Fibroblast of skin of back (primary cell): ENCODE data around the gene MTHFD1L.
"Not testable (repeated sequence)": the region's sequence is repeated elsewhere in the genome, so short reads cannot be mapped to it uniquely, and the experiment has no call there.

Experiments used
- DNase-seq: peaks from one replicate; pipeline ENCODE4 v3.0.0-alpha.2; 2013

The MTHFD1L gene

DNA sequence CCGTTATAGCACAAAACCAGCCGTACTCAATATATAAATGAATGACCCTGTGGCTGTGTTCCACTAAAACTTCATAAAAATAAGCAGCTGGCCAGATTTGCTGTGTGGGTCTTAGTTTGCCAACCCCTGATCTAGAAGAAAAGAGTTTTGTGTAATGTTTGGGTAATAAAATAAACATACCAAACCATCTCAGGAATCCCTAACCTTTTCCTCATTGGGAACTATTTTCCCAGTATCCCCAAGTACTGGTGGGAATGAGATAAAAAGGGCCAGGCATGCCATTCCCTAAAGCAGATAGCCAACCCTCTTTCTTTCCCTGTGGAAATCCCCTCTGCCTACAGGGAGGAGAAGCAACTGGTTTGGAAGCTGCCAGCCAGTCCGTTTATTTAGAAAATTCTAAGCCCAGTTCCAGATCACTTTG lies 205.1 kb downstream of the MTHFD1L start:
- peak; percentile 84 for DNase-seq

DNA sequence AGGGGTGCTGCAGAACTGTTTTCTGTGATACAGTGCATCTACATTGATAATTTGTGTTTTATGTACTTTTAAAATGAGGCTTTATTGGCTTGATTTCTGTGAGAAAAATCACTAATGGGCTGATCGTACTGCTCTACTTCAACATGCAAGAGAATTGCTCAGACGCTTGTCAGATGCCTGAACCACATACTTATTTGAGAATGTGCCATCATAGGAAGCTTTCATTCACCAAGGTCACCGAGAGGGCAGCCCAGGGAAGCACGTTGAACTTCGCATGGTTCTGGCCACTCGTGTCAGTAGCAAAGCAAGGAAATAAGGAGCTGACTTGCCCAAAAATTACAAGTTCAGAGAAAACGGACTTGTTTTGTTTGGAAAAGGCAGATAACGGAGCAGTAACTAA lies 205.8 kb downstream of the MTHFD1L start:
- peak; percentile 88 for DNase-seq

DNA sequence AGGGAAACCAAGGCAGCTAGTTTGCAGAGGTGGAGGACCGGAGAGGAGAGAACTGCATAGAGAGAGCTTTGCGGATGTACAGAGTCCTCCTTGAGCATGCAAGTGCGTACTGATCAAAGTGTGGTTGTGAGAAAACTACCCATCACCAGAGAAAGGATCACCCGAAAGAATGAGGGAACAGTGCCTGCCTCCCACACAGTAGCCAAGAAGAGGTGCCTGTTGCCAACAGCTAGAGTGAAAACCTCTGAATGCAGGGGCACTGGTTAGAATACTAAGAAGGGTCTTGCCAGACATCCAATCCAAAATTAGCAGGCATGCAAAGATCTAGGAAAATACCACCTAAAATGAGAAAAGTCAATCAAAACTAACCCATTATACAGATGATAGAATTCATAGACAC lies 207.6 kb downstream of the MTHFD1L start:
- DNase-seq: no peak

DNA sequence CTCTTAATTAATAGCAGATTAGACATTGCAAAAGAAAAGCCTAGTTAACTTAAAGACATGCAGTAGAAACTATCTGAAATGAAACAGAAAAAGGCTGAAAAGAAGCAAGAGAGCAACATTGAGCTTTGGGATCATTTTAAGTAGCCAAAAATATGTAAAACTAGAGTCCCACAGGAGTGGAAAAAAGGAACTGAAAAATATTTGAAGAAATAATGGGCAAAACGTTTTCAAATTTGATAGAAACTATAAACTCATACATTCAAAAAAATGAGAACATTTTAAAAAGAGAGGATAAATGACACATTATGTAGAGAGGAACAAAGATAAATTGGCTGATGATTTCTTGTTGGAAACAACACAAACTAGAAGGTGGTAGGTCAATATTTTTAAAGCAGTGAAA lies 208.2 kb downstream of the MTHFD1L start:
- DNase-seq: no peak

DNA sequence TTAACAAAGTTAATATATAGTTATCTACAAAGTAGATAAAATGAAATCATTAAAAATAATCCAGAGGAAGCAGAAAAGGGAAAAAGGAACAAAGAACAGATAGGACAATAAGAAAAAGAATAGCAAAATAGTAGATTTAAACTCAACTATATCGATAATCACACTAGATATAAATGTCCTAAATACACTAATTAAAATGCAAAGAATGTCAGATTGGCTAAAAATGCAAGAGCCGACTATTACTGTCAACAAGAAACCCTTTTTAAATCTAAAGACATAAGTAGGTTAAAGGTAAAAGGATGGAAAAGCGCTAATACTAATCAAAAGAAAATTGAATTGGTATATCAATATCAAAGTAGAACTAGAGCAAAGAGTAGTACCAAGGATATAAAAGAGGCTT lies 209.5 kb downstream of the MTHFD1L start:
- DNase-seq: no peak

DNA sequence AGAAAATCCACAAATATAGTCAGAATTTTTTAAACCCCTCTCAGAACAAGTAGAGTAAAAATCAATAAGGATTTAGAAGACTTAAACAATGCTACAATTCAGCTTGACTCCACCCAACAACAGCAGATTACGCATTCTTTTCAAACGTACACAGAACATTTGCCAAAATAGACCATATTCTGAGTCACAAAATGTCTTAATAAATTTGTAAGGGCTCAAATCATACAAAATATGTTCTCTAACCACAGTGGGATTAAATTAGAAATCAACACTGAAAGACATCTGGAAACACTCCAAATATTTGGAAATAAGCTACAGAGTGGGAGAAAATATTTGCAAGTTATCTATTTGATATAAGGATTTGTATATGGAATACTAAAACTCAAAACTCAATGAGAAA lies 210.0 kb downstream of the MTHFD1L start:
- peak; percentile 76 for DNase-seq

DNA sequence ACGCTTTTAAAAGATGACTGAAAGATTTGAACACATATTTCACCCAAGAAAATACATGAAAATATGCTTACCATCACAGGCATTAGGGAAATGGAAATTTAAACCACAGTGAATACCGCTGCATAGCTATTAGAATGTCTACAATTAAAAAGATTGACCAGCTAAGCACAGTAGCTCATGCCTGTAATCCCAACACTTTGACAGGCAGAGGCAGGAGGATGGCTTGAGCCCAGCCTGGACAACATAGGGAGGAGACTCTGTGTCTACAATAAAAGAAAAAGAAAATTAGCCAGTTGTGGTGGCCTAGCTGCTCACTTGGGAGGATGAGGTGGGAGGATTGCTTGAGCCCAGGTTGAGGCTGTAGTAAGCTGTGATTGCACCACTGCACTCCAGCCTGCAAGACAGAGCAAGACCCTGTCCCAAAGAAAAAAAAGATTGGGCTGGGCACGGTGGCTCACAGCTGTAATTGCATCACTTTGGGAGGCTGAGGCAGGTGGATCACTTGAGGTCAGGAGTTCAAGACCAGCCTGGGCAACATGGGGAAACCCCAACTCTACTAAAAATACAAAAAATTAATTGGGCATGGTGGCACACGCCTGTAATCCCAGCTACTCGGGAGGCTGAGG lies 210.5 kb downstream of the MTHFD1L start:
- no peak for DNase-seq

DNA sequence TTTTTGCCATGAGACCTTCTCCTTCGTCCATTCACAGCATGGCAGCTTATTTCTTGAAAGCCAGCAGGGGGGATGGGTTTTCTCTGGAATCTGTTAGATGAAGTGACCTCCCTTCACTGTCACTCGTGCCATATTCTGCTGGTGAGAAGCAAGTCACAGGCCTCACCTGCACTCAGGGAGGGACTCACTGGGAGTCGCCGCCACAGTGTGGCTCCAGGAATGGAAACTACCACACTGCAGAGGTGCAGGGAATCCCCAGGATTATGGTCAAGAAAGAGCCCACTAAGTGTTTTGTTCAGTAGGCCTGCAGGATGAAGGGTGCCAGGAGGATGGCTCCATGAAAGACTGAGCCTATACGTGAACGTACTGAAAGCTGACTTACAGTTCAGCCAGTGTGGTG lies 213.2 kb downstream of the MTHFD1L start:
- no peak for DNase-seq

DNA sequence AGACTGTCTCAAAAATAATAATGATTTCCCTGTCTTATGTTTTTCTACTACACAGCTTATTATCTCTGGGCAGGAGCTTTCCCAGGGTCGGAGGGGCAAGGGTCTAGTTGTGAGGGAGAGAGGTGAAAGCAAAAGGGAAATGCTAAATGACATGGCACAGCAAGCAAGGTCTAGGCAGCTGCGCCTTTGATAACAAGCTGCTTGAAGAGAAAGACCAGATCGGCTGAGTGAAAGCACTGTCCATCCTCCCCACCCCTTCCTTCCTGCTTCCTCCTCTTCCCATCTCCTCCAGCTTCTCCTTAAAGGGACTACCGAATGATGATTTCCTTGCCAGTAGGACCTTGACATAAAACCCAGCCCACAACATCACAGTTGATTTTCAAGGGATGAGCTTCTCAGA lies 216.2 kb downstream of the MTHFD1L start:
- DNase-seq: no peak

DNA sequence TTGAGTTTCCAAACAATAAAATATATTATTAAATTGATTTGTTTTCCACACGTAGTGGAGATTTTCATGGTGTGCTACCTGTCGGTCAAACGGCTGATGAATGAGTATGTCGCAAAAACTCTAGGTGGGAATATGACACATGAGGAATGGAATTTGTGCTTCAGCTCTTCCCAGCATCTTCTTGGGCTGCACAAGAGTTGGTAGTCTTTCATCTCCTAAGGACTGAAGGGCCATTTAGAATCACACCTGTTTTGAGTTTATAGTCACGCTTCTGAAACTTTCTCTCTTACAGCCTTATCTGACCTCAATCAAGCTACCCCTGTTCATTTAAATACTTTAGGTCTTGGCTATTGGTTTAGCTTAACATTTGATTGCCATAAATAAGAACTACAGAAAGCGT lies 216.6 kb downstream of the MTHFD1L start:
- no peak for DNase-seq

DNA sequence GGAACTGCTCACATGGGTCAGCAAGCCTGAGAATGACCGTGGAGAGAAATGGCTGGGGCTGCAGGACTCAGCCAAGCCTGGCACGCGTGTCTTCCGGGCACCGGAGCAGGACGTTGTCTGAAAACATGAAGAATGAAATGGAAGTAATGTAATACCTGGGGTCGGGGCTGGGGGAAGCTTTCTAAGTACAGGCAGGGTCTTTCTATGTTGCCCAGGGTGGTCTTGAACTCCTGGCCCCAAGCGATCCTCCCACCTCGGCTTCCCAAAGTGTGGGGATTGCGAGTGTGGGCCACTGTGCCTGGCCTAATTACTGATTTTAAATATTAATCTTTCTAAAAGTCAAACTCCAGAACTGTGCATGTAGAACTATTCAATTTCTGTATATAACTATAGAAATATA lies 218.8 kb downstream of the MTHFD1L start:
- DNase-seq: no peak

DNA sequence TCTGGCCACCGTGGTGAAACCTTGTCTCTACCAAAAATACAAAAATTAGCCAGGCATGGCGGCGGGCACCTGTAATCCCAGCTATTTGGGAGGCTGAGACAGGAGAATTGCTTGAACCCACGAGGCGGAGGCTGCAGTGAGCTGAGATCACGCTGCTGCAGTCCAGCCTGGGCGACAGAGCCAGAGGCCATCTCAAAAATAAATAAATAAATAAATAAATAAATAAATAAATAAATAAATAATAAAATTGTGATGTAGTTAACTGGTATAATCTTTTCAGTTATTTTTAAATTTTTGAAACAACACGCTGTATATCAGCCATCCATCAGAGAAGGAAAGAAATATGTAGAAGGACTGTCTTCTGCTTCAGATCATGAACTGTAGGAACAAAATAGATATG lies 221.6 kb downstream of the MTHFD1L start:
- not testable (repeated sequence) for DNase-seq

DNA sequence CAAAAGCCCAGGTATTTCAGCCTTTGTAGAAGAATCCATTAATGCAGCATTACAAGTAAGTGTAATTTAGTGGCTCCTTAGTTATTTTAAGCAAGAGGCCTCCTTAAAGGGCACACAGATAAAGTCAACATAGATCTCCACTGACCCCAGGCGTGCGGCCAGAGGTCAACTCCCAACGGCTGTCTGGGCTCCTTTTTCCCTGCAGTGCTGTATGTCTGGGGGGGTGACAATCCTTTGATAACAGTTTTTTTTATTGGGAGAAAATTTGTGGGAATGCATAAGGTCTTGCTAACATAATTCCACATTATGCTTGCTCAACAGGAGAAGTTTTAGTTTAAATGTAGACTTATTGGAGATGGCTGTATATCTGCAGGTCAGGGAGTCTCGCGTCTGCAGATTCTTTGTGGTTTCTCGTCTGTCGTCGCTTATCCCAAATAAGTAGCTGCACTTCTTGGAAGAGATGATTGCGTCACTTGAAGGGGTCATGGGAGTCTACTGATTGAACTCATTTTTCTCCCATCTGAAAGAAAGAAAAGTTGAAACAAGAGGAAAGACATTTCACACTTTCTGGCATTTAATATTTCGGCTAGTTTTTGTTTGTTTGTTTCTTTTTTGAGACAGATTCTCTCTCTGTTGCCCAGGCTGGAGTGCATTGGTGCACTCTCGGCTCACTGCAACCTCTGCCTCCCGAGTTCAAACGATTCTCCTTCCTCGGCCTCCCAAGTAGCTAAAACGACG lies 222.5 kb downstream of the MTHFD1L start:
- DNase-seq: peak; percentile 69

DNA sequence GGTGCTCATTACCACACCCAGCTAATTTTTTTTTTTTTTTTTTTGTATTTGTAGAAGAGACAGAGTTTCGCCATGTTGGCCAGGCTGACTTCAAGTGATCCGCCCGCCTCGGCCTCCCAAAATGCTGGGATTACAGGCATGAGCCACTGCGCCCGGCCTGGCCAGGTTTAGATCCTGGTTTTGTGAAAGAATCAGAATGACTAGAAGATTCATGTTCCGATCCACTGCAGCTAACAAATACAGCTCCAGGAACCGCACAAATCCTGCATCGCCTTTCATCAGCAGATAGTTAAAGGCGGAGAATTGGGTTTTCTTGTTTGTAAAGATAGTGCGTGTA lies 223.1 kb downstream of the MTHFD1L start:
- no peak for DNase-seq

DNA sequence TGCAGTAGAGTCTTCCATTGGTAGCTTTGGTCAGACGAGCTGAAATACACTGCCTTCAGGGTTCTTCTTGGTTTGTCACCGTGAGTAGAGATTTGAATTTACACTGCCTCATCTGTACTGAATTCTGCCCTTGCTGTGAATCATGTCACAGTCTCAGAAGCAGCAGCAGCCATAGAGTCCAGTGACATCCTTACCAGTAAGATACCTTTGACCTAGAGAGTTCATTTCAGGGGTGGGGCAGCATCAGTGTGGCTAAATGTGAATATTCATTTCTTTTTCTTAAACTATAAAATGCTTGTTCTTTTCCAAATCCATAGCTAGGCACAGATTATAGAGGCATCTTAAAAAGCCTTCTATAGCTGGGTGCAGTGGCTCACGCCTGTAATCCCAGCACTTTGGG lies 223.5 kb downstream of the MTHFD1L start:
- DNase-seq: no peak

DNA sequence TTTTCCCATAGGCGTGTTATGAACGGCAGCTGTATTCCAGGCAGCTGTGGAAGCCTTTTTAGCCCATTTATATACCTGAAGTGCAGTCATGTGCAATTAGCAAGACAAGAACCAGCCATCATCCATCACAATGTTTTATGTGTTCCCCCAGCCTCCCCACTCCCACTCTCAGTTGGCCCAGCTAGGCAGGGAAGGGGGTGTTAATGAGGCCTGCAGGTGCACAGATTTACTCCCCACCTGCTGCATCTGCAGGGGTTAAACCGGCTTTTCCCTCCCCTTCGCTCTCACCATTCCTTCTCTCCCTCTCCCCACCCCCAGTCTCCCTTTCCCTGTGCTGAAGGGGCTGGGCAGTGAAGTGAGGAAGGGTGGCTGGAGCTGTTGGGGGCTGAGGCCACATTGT lies 224.5 kb downstream of the MTHFD1L start:
- no peak for DNase-seq

DNA sequence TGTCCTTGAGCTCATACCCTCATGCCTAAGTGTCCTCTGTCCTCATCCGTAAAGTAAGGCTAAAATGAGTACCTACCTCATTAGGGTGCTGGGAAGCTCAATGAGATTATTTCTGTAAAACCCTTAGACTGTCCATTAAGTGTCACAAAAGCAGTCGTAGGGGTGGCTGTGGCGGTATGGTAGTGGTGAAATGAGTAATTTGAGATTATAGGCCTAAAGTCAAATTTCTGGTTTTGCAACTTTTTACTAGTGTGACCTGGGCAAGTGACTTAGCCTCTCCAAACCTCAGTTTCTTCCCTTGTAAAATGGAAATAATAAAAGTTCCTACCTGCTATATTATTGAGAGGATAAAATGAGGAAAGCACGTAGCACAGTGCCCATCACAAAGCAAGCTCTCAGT lies 226.1 kb downstream of the MTHFD1L start:
- DNase-seq: no peak

DNA sequence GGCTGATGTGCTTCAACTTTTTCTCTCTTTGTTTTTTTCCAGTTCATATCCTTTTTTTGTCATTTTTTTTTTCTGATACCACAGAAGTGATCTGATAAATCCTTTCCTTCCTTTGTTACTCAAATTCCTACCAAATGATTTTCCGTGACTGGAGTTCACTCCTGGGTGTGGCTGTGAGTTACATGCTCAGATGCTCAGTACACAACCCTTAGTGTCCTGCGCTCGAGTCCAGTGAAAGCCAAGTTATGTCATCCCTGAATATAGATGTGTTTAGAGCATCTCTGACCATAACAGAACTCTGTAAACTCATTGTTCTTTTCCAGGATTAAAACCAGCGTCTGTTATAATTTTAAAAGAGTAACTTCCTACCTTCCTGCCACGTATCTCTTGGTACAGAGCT lies 227.1 kb downstream of the MTHFD1L start:
- no peak for DNase-seq

DNA sequence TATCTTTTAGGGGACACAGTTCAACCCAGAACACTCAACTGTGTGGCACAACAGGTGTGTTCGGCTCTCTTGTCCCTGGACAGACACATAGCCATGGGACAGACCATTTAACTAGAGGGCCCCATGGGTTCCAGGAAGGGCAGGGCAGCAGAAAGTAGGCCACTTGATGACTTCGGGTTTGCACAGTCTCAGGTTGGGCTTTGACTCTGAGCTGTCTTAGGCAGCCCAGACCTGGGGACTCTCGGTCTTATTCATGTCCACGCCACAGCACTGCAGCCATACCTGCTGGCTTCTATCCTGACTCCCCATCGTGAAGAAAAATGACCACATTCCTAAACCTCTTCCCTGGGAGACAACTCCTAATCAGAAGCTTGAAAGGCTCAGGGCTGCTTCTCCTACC lies 228.2 kb downstream of the MTHFD1L start:
- DNase-seq: no peak

DNA sequence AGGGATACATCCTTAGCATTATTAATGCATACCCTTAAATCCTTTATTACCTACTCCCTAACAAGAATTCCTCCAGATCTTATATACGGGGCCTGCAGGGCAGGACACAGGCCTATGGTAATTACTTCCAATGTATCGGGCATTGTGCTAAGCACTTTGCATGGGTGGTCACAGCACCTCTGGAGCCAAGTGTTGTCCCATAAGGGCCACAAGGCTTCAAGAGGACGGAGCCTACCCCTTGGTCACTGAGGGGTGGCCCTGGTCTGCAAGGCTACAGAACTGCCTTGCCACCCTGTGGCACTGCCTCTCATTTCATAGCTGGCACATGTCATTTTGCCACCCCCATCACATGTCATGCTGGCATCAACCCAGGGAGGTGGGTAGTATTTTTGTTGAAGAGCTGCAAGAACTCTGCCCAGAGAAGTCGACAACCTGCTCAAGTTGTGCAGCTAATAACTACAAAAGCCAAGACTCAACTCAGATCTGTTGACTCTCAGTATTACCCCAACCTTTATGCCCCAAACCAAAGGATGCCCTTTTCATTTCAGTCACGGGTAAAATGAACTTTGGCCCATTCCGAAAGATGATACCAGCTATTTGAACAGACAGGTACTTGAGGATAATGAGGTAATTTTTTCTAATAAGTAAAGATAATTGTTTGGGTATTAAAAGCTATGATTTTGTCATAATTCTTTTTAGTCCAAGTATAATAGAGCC lies 230.2 kb downstream of the MTHFD1L start:
- DNase-seq: no peak

DNA sequence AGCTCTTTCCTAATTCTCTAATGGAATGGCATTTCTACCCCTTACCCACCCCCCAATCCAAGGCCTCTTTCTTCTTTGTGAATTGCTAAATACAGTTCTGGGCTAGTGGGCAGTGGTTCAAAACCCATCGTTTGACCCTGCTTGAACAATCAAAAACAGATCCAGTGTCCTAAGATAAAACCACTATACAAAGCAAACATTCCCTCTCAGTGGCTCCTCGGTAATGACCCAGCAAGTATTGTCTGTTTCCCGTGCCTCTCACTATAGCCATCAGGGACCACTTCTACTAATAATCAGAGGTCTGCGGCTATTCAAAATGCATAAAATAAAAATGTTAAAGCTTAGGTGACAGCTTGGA lies 230.7 kb downstream of the MTHFD1L start:
- no peak for DNase-seq

DNA sequence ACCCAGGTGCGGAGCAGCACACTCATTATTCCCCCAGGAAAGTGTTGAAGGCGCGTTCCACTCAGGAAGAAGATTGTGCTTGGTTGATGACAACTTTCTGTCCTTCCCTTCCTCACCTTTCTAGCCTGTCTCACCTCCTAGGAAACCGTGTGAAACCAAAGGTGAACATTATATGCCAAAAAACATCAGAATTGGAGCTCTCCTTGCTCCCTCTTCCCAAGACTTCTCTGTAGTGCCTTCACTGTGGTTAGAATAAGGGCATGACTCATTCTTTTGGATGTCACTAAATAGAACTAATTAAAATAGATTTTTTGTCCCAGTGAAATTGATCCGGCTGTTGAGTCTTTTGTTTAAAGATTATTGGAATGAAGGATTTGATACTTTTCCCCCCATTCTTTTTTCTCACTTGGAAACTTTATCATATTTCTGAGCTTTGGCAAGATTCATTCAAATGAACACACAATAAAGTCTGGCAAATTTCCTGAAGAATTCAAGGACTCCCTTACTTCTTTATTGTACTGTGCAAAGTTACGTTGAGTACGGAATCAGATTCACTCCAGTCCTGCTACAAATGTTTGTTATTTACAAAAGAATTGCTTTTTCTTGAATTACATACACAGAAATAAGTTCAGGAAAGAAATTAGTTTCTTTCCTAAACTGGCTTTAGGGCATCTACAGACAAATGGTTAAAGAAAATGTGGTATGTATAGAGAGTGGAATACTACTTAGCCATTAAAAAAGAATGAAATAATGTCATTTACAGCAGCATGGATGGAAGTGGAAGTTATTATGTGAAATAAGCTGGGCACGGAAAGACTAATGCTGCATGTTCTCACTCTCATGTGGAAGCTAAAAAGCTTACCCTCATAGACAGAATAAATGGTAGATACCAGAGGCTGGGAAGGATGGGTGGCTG lies 231.4 kb downstream of the MTHFD1L start:
- no peak for DNase-seq

DNA sequence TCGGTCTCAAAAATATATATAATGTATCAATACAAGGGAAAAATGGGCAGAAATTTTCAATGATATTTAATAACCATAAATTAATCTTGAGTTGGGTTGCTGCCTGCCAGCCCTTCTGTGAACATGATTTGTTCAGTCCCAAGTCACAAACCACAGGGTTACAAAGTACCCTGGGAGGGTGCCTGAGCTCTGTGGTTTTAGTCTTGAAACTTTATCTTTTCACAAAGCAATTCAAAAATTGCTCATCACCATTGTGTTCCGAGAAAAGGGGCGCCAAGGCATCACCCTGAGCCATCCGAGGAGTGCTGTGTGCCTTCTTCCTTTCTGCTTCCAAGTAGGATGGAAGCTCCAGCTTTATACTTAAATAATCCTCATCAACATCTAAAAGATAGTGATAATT lies 232.7 kb downstream of the MTHFD1L start:
- no peak for DNase-seq
